ENCODE measurements around the gene C11orf98. TPM values are rescaled to one million over a fixed set of nuclear protein-coding genes. Genes with fewer than 3 reads are reported as not detected.

The C11orf98 gene
- total and polyA plus RNA-seq, 2 of the 13 experiments (the other 11 are each of a cell fraction or from before 2014, with no cell fraction given): 30.4 to 91.8 TPM

GRCh38 chr11:62705880-62706849 lies 41.2 kb upstream of the C11orf98 start (continued):
- TF ChIP-seq SP1 (IDR thresholded peaks at IDR 0.05) (no peak), SP1 (CRISPR knock-in tag; IDR thresholded peaks at IDR 0.05) (no peak), SSRP1 (CRISPR knock-in tag; IDR thresholded peaks at IDR 0.05) (no peak), ZFP1 (CRISPR knock-in tag; IDR thresholded peaks at IDR 0.05) (no peak), ARHGAP35 (CRISPR knock-in tag; IDR thresholded peaks at IDR 0.05; ENCODE audit: borderline replicate concordance) (no peak), ZNF766 (CRISPR knock-in tag; IDR thresholded peaks at IDR 0.05; ENCODE audit: borderline replicate concordance) (no peak), TFE3 (CRISPR knock-in tag; IDR thresholded peaks at IDR 0.05) (no peak), TBX2 (CRISPR knock-in tag; IDR thresholded peaks at IDR 0.05; ENCODE audit: borderline replicate concordance) (0 out of 2 replicates have a peak, but pooled peaks have one; percentile 26), REPIN1 (CRISPR knock-in tag; IDR thresholded peaks at IDR 0.05; ENCODE audit: borderline replicate concordance, low read depth) (peak; percentile 42; the same call in 1 of the 2 replicates), SMARCC2 (IDR thresholded peaks at IDR 0.05) (no peak), ARID3A (IDR thresholded peaks at IDR 0.05; ENCODE audit: low read depth, low read length) (no peak), RFX5 (IDR thresholded peaks at IDR 0.05; ENCODE audit: low read depth, low read length) (no peak), ZNF138 (CRISPR knock-in tag; IDR thresholded peaks at IDR 0.05; ENCODE audit: low read depth) (no peak), SIX1 (CRISPR knock-in tag; IDR thresholded peaks at IDR 0.05; ENCODE audit: borderline replicate concordance) (no peak), ZFP90 (CRISPR knock-in tag; IDR thresholded peaks at IDR 0.05; ENCODE audit: borderline replicate concordance) (no peak), ZNF788 (CRISPR knock-in tag; IDR thresholded peaks at IDR 0.05; ENCODE audit: borderline replicate concordance) (peak; percentile 54; the same call in 1 of the 2 replicates), RFX3 (CRISPR knock-in tag; IDR thresholded peaks at IDR 0.05) (peak; percentile 87), ZFAT (CRISPR knock-in tag; conservative IDR thresholded peaks at IDR 0.05) (no peak), ZBTB1 (CRISPR knock-in tag; IDR thresholded peaks at IDR 0.05; ENCODE audit: borderline replicate concordance) (no peak), ZSCAN22 (CRISPR knock-in tag; IDR thresholded peaks at IDR 0.05) (no peak)
- TF ChIP-seq, protein P1, sequence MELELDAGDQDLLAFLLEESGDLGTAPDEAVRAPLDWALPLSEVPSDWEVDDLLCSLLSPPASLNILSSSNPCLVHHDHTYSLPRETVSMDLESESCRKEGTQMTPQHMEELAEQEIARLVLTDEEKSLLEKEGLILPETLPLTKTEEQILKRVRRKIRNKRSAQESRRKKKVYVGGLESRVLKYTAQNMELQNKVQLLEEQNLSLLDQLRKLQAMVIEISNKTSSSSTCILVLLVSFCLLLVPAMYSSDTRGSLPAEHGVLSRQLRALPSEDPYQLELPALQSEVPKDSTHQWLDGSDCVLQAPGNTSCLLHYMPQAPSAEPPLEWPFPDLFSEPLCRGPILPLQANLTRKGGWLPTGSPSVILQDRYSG (CRISPR knock-in tag; IDR thresholded peaks at IDR 0.05): no peak
- TF ChIP-seq, protein P2, sequence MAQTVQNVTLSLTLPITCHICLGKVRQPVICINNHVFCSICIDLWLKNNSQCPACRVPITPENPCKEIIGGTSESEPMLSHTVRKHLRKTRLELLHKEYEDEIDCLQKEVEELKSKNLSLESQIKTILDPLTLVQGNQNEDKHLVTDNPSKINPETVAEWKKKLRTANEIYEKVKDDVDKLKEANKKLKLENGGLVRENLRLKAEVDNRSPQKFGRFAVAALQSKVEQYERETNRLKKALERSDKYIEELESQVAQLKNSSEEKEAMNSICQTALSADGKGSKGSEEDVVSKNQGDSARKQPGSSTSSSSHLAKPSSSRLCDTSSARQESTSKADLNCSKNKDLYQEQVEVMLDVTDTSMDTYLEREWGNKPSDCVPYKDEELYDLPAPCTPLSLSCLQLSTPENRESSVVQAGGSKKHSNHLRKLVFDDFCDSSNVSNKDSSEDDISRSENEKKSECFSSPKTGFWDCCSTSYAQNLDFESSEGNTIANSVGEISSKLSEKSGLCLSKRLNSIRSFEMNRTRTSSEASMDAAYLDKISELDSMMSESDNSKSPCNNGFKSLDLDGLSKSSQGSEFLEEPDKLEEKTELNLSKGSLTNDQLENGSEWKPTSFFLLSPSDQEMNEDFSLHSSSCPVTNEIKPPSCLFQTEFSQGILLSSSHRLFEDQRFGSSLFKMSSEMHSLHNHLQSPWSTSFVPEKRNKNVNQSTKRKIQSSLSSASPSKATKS (CRISPR knock-in tag; IDR thresholded peaks at IDR 0.05): no peak

Data from HepG2 (cell line).